ENCODE measurements around the gene PPIH.
"Not testable (repeated sequence)": the region's sequence is repeated elsewhere in the genome, so short reads cannot be mapped to it uniquely, and the experiment has no call there.

DNA sequence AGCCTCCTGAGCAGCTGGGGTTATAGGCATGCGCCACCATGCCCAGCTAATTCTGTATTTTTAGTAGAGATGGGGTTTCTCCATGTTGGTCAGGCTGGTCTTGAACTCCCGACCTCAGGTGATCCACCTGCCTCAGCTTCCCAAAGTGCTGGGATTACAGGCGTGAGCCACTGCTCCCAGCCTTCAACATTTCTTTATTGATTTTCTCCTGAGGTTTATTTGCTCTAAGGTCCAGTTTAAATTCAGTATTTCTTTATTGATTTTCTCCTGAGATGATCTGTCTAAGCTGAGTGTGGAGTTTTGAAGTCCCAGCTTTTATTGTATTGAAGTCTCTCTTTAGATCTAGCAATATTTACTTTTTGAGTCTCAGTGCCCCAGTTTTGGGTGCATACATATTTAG is 54.6 kb downstream of the PPIH start:
- TF ChIP-seq, protein P1, sequence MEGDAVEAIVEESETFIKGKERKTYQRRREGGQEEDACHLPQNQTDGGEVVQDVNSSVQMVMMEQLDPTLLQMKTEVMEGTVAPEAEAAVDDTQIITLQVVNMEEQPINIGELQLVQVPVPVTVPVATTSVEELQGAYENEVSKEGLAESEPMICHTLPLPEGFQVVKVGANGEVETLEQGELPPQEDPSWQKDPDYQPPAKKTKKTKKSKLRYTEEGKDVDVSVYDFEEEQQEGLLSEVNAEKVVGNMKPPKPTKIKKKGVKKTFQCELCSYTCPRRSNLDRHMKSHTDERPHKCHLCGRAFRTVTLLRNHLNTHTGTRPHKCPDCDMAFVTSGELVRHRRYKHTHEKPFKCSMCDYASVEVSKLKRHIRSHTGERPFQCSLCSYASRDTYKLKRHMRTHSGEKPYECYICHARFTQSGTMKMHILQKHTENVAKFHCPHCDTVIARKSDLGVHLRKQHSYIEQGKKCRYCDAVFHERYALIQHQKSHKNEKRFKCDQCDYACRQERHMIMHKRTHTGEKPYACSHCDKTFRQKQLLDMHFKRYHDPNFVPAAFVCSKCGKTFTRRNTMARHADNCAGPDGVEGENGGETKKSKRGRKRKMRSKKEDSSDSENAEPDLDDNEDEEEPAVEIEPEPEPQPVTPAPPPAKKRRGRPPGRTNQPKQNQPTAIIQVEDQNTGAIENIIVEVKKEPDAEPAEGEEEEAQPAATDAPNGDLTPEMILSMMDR (conservative IDR thresholded peaks at IDR 0.05) = not testable (repeated sequence)
- not testable (repeated sequence) for TF ChIP-seq EZH2 (IDR thresholded peaks at IDR 0.05; ENCODE audit: low read depth)
